PC-9 (cell line): Measurements from ENCODE around the gene BFSP1.

Experiments used
- EZH2 ChIP-seq: fragments of 200-600 bp; sonication (generic); IDR thresholded peaks from 2 replicates; pipeline ENCODE4 v1.8.0; 2017; ENCODE audit warnings: antibody characterized with exemption, low read depth
- TF ChIP-seq, protein P1 (sequence below): fragments of 200-600 bp; sonication (generic); conservative IDR thresholded peaks from 2 replicates; pipeline ENCODE4 v1.6.1; 2017; ENCODE audit warnings: mixed run types, antibody characterized with exemption, mild to moderate bottlenecking, moderate library complexity

DNA sequence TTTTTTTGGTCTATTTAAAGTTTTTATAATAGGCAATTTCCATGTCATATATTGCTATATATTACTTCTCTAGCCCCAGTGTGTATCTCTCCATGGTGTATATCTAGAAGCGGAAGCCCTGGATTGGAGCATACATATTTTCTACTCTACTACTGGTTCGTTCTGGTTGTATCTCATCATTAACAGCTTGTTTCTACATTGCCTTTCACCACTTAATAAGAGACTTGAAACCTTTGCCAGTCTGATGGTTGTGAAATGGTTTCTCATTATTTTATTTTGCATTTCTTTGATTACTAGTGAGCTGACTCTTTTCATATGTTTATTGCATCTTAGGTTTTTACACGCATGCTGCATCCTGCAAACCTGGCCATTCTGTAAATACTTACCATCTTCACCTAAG, 42.3 kb upstream of the BFSP1 start:
- TF ChIP-seq, protein P1, sequence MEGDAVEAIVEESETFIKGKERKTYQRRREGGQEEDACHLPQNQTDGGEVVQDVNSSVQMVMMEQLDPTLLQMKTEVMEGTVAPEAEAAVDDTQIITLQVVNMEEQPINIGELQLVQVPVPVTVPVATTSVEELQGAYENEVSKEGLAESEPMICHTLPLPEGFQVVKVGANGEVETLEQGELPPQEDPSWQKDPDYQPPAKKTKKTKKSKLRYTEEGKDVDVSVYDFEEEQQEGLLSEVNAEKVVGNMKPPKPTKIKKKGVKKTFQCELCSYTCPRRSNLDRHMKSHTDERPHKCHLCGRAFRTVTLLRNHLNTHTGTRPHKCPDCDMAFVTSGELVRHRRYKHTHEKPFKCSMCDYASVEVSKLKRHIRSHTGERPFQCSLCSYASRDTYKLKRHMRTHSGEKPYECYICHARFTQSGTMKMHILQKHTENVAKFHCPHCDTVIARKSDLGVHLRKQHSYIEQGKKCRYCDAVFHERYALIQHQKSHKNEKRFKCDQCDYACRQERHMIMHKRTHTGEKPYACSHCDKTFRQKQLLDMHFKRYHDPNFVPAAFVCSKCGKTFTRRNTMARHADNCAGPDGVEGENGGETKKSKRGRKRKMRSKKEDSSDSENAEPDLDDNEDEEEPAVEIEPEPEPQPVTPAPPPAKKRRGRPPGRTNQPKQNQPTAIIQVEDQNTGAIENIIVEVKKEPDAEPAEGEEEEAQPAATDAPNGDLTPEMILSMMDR: no peak
- no peak for TF ChIP-seq EZH2
